Measurements from ENCODE around the gene DOCK1. TPM values are rescaled to one million over a fixed set of nuclear protein-coding genes. Genes with fewer than 3 reads are reported as not detected.

DOCK1 gene
- total and polyA plus RNA-seq, 8 donors = 46.4 to 77.7 (median 71.3) TPM

DNA sequence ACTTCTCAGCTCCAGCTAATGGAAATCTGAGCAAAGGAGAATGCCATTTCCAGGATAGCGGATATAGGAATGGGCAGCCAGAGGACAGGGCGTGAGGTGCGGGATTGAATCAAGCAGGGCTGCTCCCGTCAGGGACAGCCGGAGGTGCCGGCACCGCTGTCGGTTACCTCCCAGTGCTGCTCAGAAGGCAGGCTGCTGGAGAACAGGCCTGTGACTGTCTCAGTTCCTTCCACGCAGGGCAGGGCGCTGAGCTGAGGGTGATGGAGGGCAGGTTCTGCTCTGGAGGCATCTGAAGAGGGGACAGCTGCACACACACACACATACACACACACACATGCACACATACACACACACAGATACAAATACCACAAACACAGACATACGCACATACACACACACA is 111.1 kb downstream of the DOCK1 start:
- H3K27me3 ChIP-seq = no peaks in the 10 kb centered on the region
- DNase-seq = peak in 1 of 4 donors; percentile 27
- H3K4me3 ChIP-seq = no peak overlapping the region
- peaks cover 0 to 25% of the 10 kb centered on the region in 2 donors for H3K36me3 ChIP-seq
- peaks cover 0 to 14% of the 10 kb centered on the region in 2 donors for H3K4me1 ChIP-seq
- intact Hi-C loops (cut with DNase I) = no loop called here
- no peak for ATAC-seq
- H3K9me3 ChIP-seq = no peaks in the 10 kb centered on the region
- TF ChIP-seq CTCF (IDR thresholded peaks at IDR 0.05) = no peak
- no peak overlapping the region for H3K27ac ChIP-seq

DNA sequence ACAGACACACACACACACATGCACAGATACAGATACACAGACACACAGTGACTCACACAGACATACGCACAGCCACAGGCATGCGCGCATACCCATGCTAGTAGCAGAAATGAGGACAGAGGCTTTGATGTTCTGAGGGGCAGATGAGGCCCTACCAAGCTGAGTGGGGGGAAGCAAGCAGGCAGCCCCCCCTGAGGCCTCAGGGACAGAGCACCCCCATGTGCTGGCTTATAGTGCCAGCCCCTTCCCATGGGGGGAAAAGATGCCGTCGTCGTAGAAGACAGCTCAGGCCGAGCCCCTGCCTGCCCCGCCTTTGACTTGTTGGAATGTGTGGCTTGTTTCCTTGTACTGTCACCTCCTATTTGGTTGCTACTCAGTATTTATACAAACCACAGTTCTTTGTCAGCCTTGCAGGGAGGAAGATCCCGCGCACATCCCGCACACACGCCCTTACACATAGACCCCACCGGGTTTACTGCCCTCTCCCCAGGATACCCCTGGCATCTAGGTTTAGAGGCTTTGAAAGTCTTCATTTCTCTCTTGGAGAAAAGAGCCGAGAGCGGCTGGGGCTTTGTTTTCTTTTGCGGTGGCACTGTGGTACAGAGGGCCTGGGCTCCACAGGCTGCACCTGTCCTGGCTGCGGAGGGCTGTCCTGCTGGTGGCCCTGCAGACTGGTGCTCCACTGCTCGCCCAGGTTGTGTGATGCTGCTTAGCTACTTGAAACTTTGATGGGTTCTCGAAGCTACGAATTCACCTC is 112.5 kb downstream of the DOCK1 start:
- no peaks in the 10 kb centered on the region for H3K9me3 ChIP-seq
- H3K27me3 ChIP-seq = no peaks in the 10 kb centered on the region
- H3K36me3 ChIP-seq = peaks cover 0 to 32% of the 10 kb centered on the region in 2 donors
- no peak for ATAC-seq
- TF ChIP-seq CTCF (IDR thresholded peaks at IDR 0.05) = no peak
- intact Hi-C loops (cut with DNase I) = no loop called here
- H3K27ac ChIP-seq = no peak overlapping the region
- H3K4me3 ChIP-seq = no peak overlapping the region
- peaks cover 0 to 9% of the 10 kb centered on the region in 2 donors for H3K4me1 ChIP-seq
- DNase-seq = no peak

- Histone ChIP-seq H3K27ac (no peak overlapping the region), H3K9me3 (no peaks in the 10 kb centered on the region), H3K4me3 (no peak overlapping the region), H3K36me3 (peaks cover 0 to 37% of the 10 kb centered on the region in 2 donors), H3K4me1 (peaks cover 0 to 4% of the 10 kb centered on the region in 2 donors), H3K27me3 (no peaks in the 10 kb centered on the region)
- DNase-seq (no peak), ATAC-seq (no peak)
- intact Hi-C loops (cut with DNase I) = no loop called here
- no peak for TF ChIP-seq CTCF (IDR thresholded peaks at IDR 0.05)
Observed at GRCh38 chr10:127018298-127018650, 113.0 kb downstream of the DOCK1 start.

- no peak for ATAC-seq
- Histone ChIP-seq H3K4me3 (no peak overlapping the region), H3K9me3 (no peaks in the 10 kb centered on the region), H3K27ac (no peak overlapping the region), H3K4me1 (no peaks in the 10 kb centered on the region), H3K27me3 (no peaks in the 10 kb centered on the region), H3K36me3 (peaks cover 0 to 42% of the 10 kb centered on the region in 2 donors)
- intact Hi-C loops (cut with DNase I) = no loop called here
- no peak for DNase-seq
- TF ChIP-seq CTCF (IDR thresholded peaks at IDR 0.05) = no peak
Observed at GRCh38 chr10:127018766-127019165, 113.5 kb downstream of the DOCK1 start.

DNA sequence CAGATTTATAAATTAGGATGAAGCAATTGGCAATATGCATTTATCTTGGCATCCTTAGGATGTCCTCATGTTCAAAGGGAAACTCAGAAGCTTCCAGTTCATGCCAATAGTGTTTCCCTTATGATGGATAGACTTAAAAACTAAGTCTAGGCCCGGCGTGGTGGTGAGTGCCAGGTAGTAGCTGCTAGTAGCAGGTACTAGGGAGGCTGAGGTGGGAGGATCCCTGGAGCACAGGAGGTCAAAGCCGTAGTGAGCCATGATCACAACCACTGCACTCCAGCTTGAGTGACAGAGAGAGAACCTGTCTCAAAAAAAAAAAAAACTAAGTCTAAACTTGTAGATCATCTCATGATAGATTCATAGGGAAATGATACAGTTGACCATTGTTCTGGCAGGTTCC is 115.0 kb downstream of the DOCK1 start:
- DNase-seq = peak in 1 of 4 donors; percentile 19
- no peak overlapping the region for H3K4me3 ChIP-seq
- no peaks in the 10 kb centered on the region for H3K4me1 ChIP-seq
- no peak for ATAC-seq
- intact Hi-C loops (cut with DNase I) = no loop called here
- H3K9me3 ChIP-seq = no peaks in the 10 kb centered on the region
- H3K36me3 ChIP-seq = peaks cover 0 to 49% of the 10 kb centered on the region in 2 donors
- H3K27ac ChIP-seq = no peak overlapping the region
- no peak for TF ChIP-seq CTCF (IDR thresholded peaks at IDR 0.05)
- no peaks in the 10 kb centered on the region for H3K27me3 ChIP-seq
